ENCODE results near the gene ZSCAN25.
"Not testable (repeated sequence)": the region's sequence is repeated elsewhere in the genome, so short reads cannot be mapped to it uniquely, and the experiment has no call there.

Gene ZSCAN25

GRCh38 chr7:99616359-99617191, at the start of gene ZSCAN25:
Gene ZSCAN25, plus strand, starts transcription at chr7:99616946. Its CDS starts 2,661 bp downstream, at chr7:99619607.
- DNase-seq (ENCODE audit: low read depth in 3 of 3): peak; percentile 75 to 83 (median 77)

GRCh38 chr7:99568770-99569169, 48.0 kb upstream of the ZSCAN25 start:
- not testable (repeated sequence) for DNase-seq (ENCODE audit: low read depth in 3 of 3)

- no peak for DNase-seq (ENCODE audit: low read depth in 3 of 3)
Measured at GRCh38 chr7:99571768-99572167, 45.0 kb upstream of the ZSCAN25 start.

GRCh38 chr7:99573257-99573656, 43.5 kb upstream of the ZSCAN25 start:
- DNase-seq (ENCODE audit: low read depth in 3 of 3): no peak

GRCh38 chr7:99576251-99576650, 40.5 kb upstream of the ZSCAN25 start:
- no peak for DNase-seq (ENCODE audit: low read depth in 3 of 3)

GRCh38 chr7:99579281-99579955, 37.3 kb upstream of the ZSCAN25 start:
- DNase-seq (ENCODE audit: low read depth in 3 of 3): no peak

- peak in 2 of 3 donors; percentile 21 to 37 for DNase-seq (ENCODE audit: low read depth in 3 of 3)
Measured at GRCh38 chr7:99579956-99580777, 36.6 kb upstream of the ZSCAN25 start.

GRCh38 chr7:99580778-99581332, 35.9 kb upstream of the ZSCAN25 start:
- DNase-seq (ENCODE audit: low read depth in 3 of 3): not testable (repeated sequence)

- no peak for DNase-seq (ENCODE audit: low read depth in 3 of 3)
Measured at GRCh38 chr7:99588868-99589267, 27.9 kb upstream of the ZSCAN25 start.

GRCh38 chr7:99594948-99595745, 21.6 kb upstream of the ZSCAN25 start:
- DNase-seq (ENCODE audit: low read depth in 3 of 3): no peak

GRCh38 chr7:99596408-99596955, 20.3 kb upstream of the ZSCAN25 start:
- no peak for DNase-seq (ENCODE audit: low read depth in 3 of 3)

- no peak for DNase-seq (ENCODE audit: low read depth in 3 of 3)
Measured at GRCh38 chr7:99597762-99598501, 18.8 kb upstream of the ZSCAN25 start, which contains the start of gene TMEM225B. Gene TMEM225B, plus strand, starts transcription at chr7:99598267. Its CDS starts 6,122 bp downstream, at chr7:99604389.

- DNase-seq (ENCODE audit: low read depth in 3 of 3): no peak
Measured at GRCh38 chr7:99599836-99600235, 16.9 kb upstream of the ZSCAN25 start.

GRCh38 chr7:99601656-99602310, 15.0 kb upstream of the ZSCAN25 start:
- no peak for DNase-seq (ENCODE audit: low read depth in 3 of 3)

GRCh38 chr7:99605527-99605926, 11.2 kb upstream of the ZSCAN25 start:
- DNase-seq (ENCODE audit: low read depth in 3 of 3): no peak

- no peak for DNase-seq (ENCODE audit: low read depth in 3 of 3)
Measured at GRCh38 chr7:99606531-99606930, 10.2 kb upstream of the ZSCAN25 start.

GRCh38 chr7:99607548-99607947, 9.2 kb upstream of the ZSCAN25 start:
- DNase-seq (ENCODE audit: low read depth in 3 of 3): no peak

- DNase-seq (ENCODE audit: low read depth in 3 of 3): no peak
Measured at GRCh38 chr7:99614495-99614894, 2.3 kb upstream of the ZSCAN25 start.

- no peak for DNase-seq (ENCODE audit: low read depth in 3 of 3)
Measured at GRCh38 chr7:99615989-99616358, 772 bp upstream of the ZSCAN25 start.
